Stimulated activated memory B cell treated with anti-CD40 and anti-IgM and Interleukin-4, amounts not matched to agents 10 μg/mL and 1 μg/mL and 100 μg/mL, for 72 hours (primary cell): ENCODE results near the gene CRACR2A.

Experiments used
- ATAC-seq: fragments of 150-1000 bp; cut with Tn5 transposase; 2 replicates; pipeline ENCODE4 v1.10.0; 2021
- H3K27ac Mint-ChIP-seq: one replicate; pipeline ENCODE4 v1.8.0; 2022; ENCODE audit warnings: mild to moderate bottlenecking, mixed read lengths
- H3K27me3 Mint-ChIP-seq: one replicate; pipeline ENCODE4 v1.8.0; 2022; ENCODE audit warnings: mixed read lengths
- H3K36me3 Mint-ChIP-seq: one replicate; pipeline ENCODE4 v1.8.0; 2022; ENCODE audit warnings: mixed read lengths
- H3K4me1 Mint-ChIP-seq: one replicate; pipeline ENCODE4 v1.8.0; 2022; ENCODE audit warnings: mixed read lengths
- H3K4me3 Mint-ChIP-seq: one replicate; pipeline ENCODE4 v1.8.0; 2022; ENCODE audit warnings: mild to moderate bottlenecking, moderate library complexity, mixed read lengths
- H3K9me3 Mint-ChIP-seq: one replicate; pipeline ENCODE4 v1.8.0; 2022; ENCODE audit warnings: mixed read lengths

CRACR2A gene

GRCh38 chr12:3600039-3600720 lies 152.7 kb downstream of the CRACR2A start:
- H3K27ac Mint-ChIP-seq: no peak overlapping the region
- no peak overlapping the region for H3K4me3 Mint-ChIP-seq
- ATAC-seq: no peak
- peaks cover 28% of the 10 kb centered on the region for H3K27me3 Mint-ChIP-seq
- no peaks in the 10 kb centered on the region for H3K9me3 Mint-ChIP-seq
- H3K36me3 Mint-ChIP-seq: no peaks in the 10 kb centered on the region
- peaks cover 8% of the 10 kb centered on the region for H3K4me1 Mint-ChIP-seq

GRCh38 chr12:3598896-3599860 lies 153.7 kb downstream of the CRACR2A start:
- H3K36me3 Mint-ChIP-seq: no peaks in the 10 kb centered on the region
- H3K4me1 Mint-ChIP-seq: no peaks in the 10 kb centered on the region

GRCh38 chr12:3597526-3598210 lies 155.2 kb downstream of the CRACR2A start:
- ATAC-seq: no peak
- Mint-ChIP-seq H3K4me3 (no peak overlapping the region), H3K36me3 (no peaks in the 10 kb centered on the region), H3K4me1 (no peaks in the 10 kb centered on the region), H3K27ac (no peak overlapping the region), H3K27me3 (peaks cover 21% of the 10 kb centered on the region), H3K9me3 (no peaks in the 10 kb centered on the region)

More at GRCh38 chr12:3598896-3599860, 153.7 kb downstream of the CRACR2A start:
- no peak for ATAC-seq
- Mint-ChIP-seq H3K27ac (no peak overlapping the region), H3K27me3 (peaks cover 21% of the 10 kb centered on the region), H3K4me3 (no peak overlapping the region), H3K9me3 (no peaks in the 10 kb centered on the region)

- no peak for ATAC-seq
These were observed 156.1 kb downstream of the CRACR2A start for GRCh38 chr12:3596703-3597415.

GRCh38 chr12:3595721-3596120 lies 157.2 kb downstream of the CRACR2A start:
- Mint-ChIP-seq H3K27me3 (peaks cover 17% of the 10 kb centered on the region), H3K27ac (no peak overlapping the region), H3K9me3 (no peaks in the 10 kb centered on the region), H3K36me3 (no peaks in the 10 kb centered on the region), H3K4me1 (no peaks in the 10 kb centered on the region), H3K4me3 (no peak overlapping the region)
- ATAC-seq: no peak

More at GRCh38 chr12:3596703-3597415, 156.1 kb downstream of the CRACR2A start:
- Mint-ChIP-seq H3K27me3 (peaks cover 21% of the 10 kb centered on the region), H3K4me3 (no peak overlapping the region), H3K36me3 (no peaks in the 10 kb centered on the region), H3K4me1 (no peaks in the 10 kb centered on the region), H3K9me3 (no peaks in the 10 kb centered on the region), H3K27ac (no peak overlapping the region)

- Mint-ChIP-seq H3K27ac (no peak overlapping the region), H3K4me1 (no peaks in the 10 kb centered on the region), H3K36me3 (no peaks in the 10 kb centered on the region), H3K9me3 (no peaks in the 10 kb centered on the region), H3K4me3 (no peak overlapping the region), H3K27me3 (peaks cover 24% of the 10 kb centered on the region)
- ATAC-seq: no peak
These were observed 157.9 kb downstream of the CRACR2A start for GRCh38 chr12:3594966-3595365.

GRCh38 chr12:3593906-3594483 lies 158.9 kb downstream of the CRACR2A start:
- no peak overlapping the region for H3K27ac Mint-ChIP-seq
- no peak overlapping the region for H3K4me3 Mint-ChIP-seq
- H3K27me3 Mint-ChIP-seq: peaks cover 29% of the 10 kb centered on the region
- H3K36me3 Mint-ChIP-seq: no peaks in the 10 kb centered on the region
- H3K4me1 Mint-ChIP-seq: no peaks in the 10 kb centered on the region
- H3K9me3 Mint-ChIP-seq: no peaks in the 10 kb centered on the region
- no peak for ATAC-seq

GRCh38 chr12:3592856-3593625 lies 159.9 kb downstream of the CRACR2A start:
- Mint-ChIP-seq H3K36me3 (no peaks in the 10 kb centered on the region), H3K9me3 (no peaks in the 10 kb centered on the region), H3K27ac (no peak overlapping the region), H3K4me3 (no peak overlapping the region), H3K4me1 (no peaks in the 10 kb centered on the region), H3K27me3 (peaks cover 37% of the 10 kb centered on the region)
- ATAC-seq: no peak

GRCh38 chr12:3589745-3590144 lies 163.2 kb downstream of the CRACR2A start:
- ATAC-seq: no peak
- no peak overlapping the region for H3K27ac Mint-ChIP-seq
- H3K27me3 Mint-ChIP-seq: peaks cover 31% of the 10 kb centered on the region
- no peaks in the 10 kb centered on the region for H3K36me3 Mint-ChIP-seq
- no peak overlapping the region for H3K4me3 Mint-ChIP-seq
- no peaks in the 10 kb centered on the region for H3K9me3 Mint-ChIP-seq
- H3K4me1 Mint-ChIP-seq: no peaks in the 10 kb centered on the region

- no peak for ATAC-seq
- no peaks in the 10 kb centered on the region for H3K4me1 Mint-ChIP-seq
- H3K27me3 Mint-ChIP-seq: peaks cover 31% of the 10 kb centered on the region
- H3K4me3 Mint-ChIP-seq: no peak overlapping the region
- peaks cover 2% of the 10 kb centered on the region for H3K9me3 Mint-ChIP-seq
- H3K36me3 Mint-ChIP-seq: no peaks in the 10 kb centered on the region
- H3K27ac Mint-ChIP-seq: no peak overlapping the region
These were observed 165.4 kb downstream of the CRACR2A start for GRCh38 chr12:3587402-3588013.

- H3K4me3 Mint-ChIP-seq: no peak overlapping the region
- no peaks in the 10 kb centered on the region for H3K36me3 Mint-ChIP-seq
- H3K27ac Mint-ChIP-seq: no peak overlapping the region
- H3K27me3 Mint-ChIP-seq: peaks cover 24% of the 10 kb centered on the region
- ATAC-seq: no peak
- H3K4me1 Mint-ChIP-seq: no peaks in the 10 kb centered on the region
- peaks cover 2% of the 10 kb centered on the region for H3K9me3 Mint-ChIP-seq
These were observed 169.1 kb downstream of the CRACR2A start for GRCh38 chr12:3583656-3584334.

- Mint-ChIP-seq H3K36me3 (no peaks in the 10 kb centered on the region), H3K9me3 (peaks cover 2% of the 10 kb centered on the region), H3K4me1 (no peaks in the 10 kb centered on the region), H3K4me3 (no peak overlapping the region), H3K27me3 (peaks cover 30% of the 10 kb centered on the region), H3K27ac (no peak overlapping the region)
- no peak for ATAC-seq
These were observed 172.7 kb downstream of the CRACR2A start for GRCh38 chr12:3580094-3580749.
